ENCODE results near the gene RTN4. TPM values are rescaled to one million over a fixed set of nuclear protein-coding genes. Genes with fewer than 3 reads are reported as not detected.
"Not testable (repeated sequence)": the region's sequence is repeated elsewhere in the genome, so short reads cannot be mapped to it uniquely, and the experiment has no call there.

The RTN4 gene
- total RNA-seq, result 100 to 1,000 TPM; 131 to 519 (median 248) TPM

DNA sequence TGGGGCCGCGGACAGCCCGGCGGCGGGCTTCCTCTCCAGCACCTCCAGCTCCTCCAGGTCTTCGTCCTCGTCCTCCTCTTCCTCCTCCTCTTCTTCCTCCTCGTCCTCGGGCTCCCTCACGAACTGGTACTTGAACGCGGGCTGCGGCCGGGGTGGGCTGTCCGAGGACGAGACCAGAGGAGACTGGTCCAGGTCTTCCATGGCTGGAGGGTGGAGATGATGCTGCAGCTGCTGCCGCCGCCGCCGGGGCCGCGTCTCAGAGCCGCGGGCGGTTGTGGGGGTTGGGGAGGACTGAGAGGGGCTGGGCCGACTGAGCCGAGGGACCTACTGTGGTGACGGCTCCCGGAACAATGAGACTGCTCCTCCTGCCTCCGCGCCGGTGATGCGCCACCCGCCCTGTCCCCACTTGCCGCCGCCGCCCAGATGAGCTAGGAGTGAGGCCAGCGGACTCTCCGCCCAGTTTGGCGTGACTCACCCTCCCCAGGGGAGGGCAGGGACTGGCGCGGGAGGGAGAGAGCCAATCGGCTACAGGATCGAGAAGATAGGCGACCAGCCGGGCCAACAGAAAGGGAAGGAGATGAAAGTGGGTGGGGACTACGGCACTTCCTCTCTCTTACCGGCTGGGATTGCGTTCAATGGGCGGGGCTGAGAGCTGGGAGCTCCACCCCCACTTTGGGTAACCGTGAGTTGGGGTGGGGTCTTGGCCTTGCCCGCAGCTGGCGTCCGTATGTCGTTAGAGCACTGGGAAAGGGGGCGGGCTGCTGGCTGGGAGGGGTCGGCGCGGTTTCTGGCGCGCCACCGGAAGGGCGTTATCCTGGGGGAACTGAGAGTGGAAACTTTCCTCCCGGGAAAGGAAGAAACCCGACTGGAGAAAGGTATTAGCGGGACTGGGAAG lies at the start of gene RTN4:
TSS of gene RTN4 (minus strand) at position 352 of the 895 bp plus-strand sequence. CDS start at position 201, 151 bp downstream.
- Histone ChIP-seq H3K27ac (peak within 1 kb of the TSS; percentile 93 to 94), H3K4me1 (replicated peaks in 1 of 2) (peaks cover 14 to 20% of the 10 kb centered on the region in 2 donors), H3K4me3 (peak within 1 kb of the TSS; percentile 73 to 99 (median 86))
- ATAC-seq (replicated peaks in 6 of 8), result peak; percentile 72 to 89 (median 86)
- in situ Hi-C loops (cut with MboI; ENCODE audit: low pct_unique_long_range_greater_than_20kb in 2 of 9, low sequenced_read_pairs in 9 of 9, unreplicated experiment in 9 of 9), result loop anchor here in 1 of 9 experiments (25.0 kb wide), 1 partner anchor 112 kb away; no protein-coding TSS in a partner anchor
- WGBS, 10 experiments, result 0% methylated on average over 1 to 9 of the region's 66 CpGs; no CpG with 5 or more reads in 6 of the 10 experiments

- H3K4me1 ChIP-seq (replicated peaks in 1 of 2), result peaks cover 29 to 30% of the 10 kb centered on the region in 2 donors
- H3K27ac ChIP-seq, result no peak overlapping the region
- in situ Hi-C loops (cut with MboI; ENCODE audit: low pct_unique_long_range_greater_than_20kb in 2 of 9, low sequenced_read_pairs in 9 of 9, unreplicated experiment in 9 of 9), result no loop called here
- 75 to 95% (median 88%) methylated on average over 1 to 2 of the region's 2 CpGs; no CpG with 5 or more reads in 4 of the 10 experiments for WGBS, 10 experiments
- no peak overlapping the region for H3K4me3 ChIP-seq
- ATAC-seq (replicated peaks in 6 of 8), result no peak
These were observed 49.2 kb upstream of the RTN4 start for GRCh38 chr2:55099493-55099877.

GRCh38 chr2:55097461-55098410 lies 47.5 kb upstream of the RTN4 start:
- WGBS, 10 experiments, result 51 to 88% (median 75%) methylated on average over 2 to 6 of the region's 6 CpGs
- Histone ChIP-seq H3K4me1 (replicated peaks in 1 of 2) (peaks cover 29 to 30% of the 10 kb centered on the region in 2 donors), H3K4me3 (no peak overlapping the region), H3K27ac (peak overlapping the region in 1 of 2 donors; percentile 64)
- in situ Hi-C loops (cut with MboI; ENCODE audit: low pct_unique_long_range_greater_than_20kb in 2 of 9, low sequenced_read_pairs in 9 of 9, unreplicated experiment in 9 of 9), result no loop called here
- peak in 5 of 8 experiments; percentile 63 to 83 (median 75) for ATAC-seq (replicated peaks in 6 of 8)

- no peak overlapping the region for H3K4me3 ChIP-seq
- peaks cover 29 to 30% of the 10 kb centered on the region in 2 donors for H3K4me1 ChIP-seq (replicated peaks in 1 of 2)
- in situ Hi-C loops (cut with MboI; ENCODE audit: low pct_unique_long_range_greater_than_20kb in 2 of 9, low sequenced_read_pairs in 9 of 9, unreplicated experiment in 9 of 9), result no loop called here
- peak in 7 of 8 experiments; percentile 45 to 64 (median 59) for ATAC-seq (replicated peaks in 6 of 8)
- H3K27ac ChIP-seq, result peak overlapping the region in 1 of 2 donors; percentile 64
- 20 to 100% (median 89%) methylated on average over 1 of the region's 1 CpG; no CpG with 5 or more reads in 4 of the 10 experiments for WGBS, 10 experiments
These were observed 46.8 kb upstream of the RTN4 start for GRCh38 chr2:55097082-55097460.

- no peak for ATAC-seq (replicated peaks in 6 of 8)
- Histone ChIP-seq H3K4me1 (replicated peaks in 1 of 2) (peaks cover 29 to 30% of the 10 kb centered on the region in 2 donors), H3K4me3 (no peak overlapping the region), H3K27ac (no peak overlapping the region)
- in situ Hi-C loops (cut with MboI; ENCODE audit: low pct_unique_long_range_greater_than_20kb in 2 of 9, low sequenced_read_pairs in 9 of 9, unreplicated experiment in 9 of 9), result no loop called here
- 67 to 100% (median 89%) methylated on average over 1 to 3 of the region's 3 CpGs; no CpG with 5 or more reads in 1 of the 10 experiments for WGBS, 10 experiments
These were observed 46.3 kb upstream of the RTN4 start for GRCh38 chr2:55096586-55096985.

DNA sequence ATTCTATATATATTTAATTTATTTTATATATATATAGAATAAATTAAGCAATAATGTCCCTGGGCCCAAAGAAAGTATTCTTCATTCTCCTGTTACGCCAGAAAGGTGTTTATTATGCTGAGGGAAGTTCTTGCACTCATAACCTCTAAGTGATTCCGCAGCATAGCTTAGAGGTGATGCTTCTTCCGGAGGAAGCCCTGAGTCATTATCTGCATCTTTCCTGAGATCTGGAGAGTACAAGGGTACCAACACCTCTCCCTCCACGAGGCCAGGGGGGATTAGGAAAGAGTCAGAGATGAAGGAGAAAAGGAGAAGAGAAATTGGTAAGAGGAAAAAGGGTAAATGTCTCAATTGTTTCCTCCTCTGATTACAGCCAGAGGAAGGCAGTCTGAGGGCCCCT lies 43.1 kb upstream of the RTN4 start:
- H3K4me3 ChIP-seq, result no peak overlapping the region
- in situ Hi-C loops (cut with MboI; ENCODE audit: low pct_unique_long_range_greater_than_20kb in 2 of 9, low sequenced_read_pairs in 9 of 9, unreplicated experiment in 9 of 9), result no loop called here
- ATAC-seq (replicated peaks in 6 of 8), result peak in 2 of 8 experiments; percentile 20 to 50
- no peak overlapping the region for H3K27ac ChIP-seq
- peaks cover 14 to 17% of the 10 kb centered on the region in 2 donors for H3K4me1 ChIP-seq (replicated peaks in 1 of 2)
- 20 to 87% (median 77%) methylated on average over 1 to 4 of the region's 4 CpGs; no CpG with 5 or more reads in 1 of the 10 experiments for WGBS, 10 experiments

- peaks cover 5 to 10% of the 10 kb centered on the region in 2 donors for H3K4me1 ChIP-seq (replicated peaks in 1 of 2)
- ATAC-seq (replicated peaks in 6 of 8), result no peak
- H3K4me3 ChIP-seq, result no peak overlapping the region
- WGBS, 10 experiments, result 90 to 100% (median 100%) methylated on average over 1 to 4 of the region's 6 CpGs; no CpG with 5 or more reads in 5 of the 10 experiments
- in situ Hi-C loops (cut with MboI; ENCODE audit: low pct_unique_long_range_greater_than_20kb in 2 of 9, low sequenced_read_pairs in 9 of 9, unreplicated experiment in 9 of 9), result no loop called here
- H3K27ac ChIP-seq, result no peak overlapping the region
These were observed 42.2 kb upstream of the RTN4 start for GRCh38 chr2:55092439-55092838.

- H3K27ac ChIP-seq; in situ Hi-C loops (cut with MboI; ENCODE audit: low pct_unique_long_range_greater_than_20kb in 2 of 9, low sequenced_read_pairs in 9 of 9, unreplicated experiment in 9 of 9); ATAC-seq (replicated peaks in 6 of 8); H3K4me3 ChIP-seq; H3K4me1 ChIP-seq (replicated peaks in 1 of 2): not testable (repeated sequence)
- WGBS, 10 experiments, result 100% methylated on average over 1 of the region's 4 CpGs; no CpG with 5 or more reads in 9 of the 10 experiments
These were observed 41.4 kb upstream of the RTN4 start for GRCh38 chr2:55091681-55092080.

DNA sequence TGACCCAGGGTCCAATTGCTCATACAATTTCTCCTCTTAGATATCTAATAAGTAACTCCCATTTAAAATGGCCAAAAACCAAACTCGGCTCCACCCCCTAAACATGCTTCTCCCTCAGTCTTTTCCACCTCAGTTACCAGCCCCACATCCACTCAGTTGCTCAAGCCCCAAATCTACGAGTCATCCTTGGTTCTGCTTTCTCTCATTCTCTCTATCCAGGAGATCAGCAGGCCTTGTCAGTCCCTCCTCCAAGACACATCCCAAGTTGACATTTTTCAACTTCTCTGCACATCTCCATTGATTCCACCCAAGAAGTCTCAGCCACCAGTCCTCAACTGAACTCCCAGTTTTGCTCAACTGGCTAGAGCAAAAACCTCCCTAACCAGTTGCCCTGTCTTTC lies 40.5 kb upstream of the RTN4 start:
- Histone ChIP-seq H3K27ac (no peak overlapping the region), H3K4me1 (replicated peaks in 1 of 2) (no peaks in the 10 kb centered on the region), H3K4me3 (no peak overlapping the region)
- in situ Hi-C loops (cut with MboI; ENCODE audit: low pct_unique_long_range_greater_than_20kb in 2 of 9, low sequenced_read_pairs in 9 of 9, unreplicated experiment in 9 of 9), result no loop called here
- peak in 1 of 8 experiments; percentile 13 for ATAC-seq (replicated peaks in 6 of 8)
- 14 to 100% (median 89%) methylated on average over 1 to 2 of the region's 2 CpGs; no CpG with 5 or more reads in 3 of the 10 experiments for WGBS, 10 experiments

DNA sequence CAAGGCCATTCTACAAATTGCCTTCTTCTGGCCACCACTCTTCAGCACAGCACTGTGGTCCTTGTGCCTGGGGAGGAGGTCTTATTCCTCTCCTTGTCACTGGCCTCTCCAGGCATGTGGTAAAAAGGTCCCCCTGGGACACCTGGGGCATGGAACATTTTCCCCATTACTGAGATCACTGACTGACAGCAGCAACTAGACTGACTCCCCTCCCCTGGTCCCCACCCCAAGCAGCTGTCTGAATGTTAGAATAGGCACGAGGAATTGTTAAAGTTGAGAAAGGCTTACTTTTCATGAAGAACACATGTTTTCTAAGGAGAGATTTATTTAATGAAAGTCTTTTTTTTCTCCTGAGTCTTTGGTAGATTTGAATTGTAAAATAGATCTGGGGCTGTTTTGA lies 39.5 kb upstream of the RTN4 start:
- ATAC-seq (replicated peaks in 6 of 8), result peak in 2 of 8 experiments; percentile 23 to 76
- H3K4me1 ChIP-seq (replicated peaks in 1 of 2), result no peaks in the 10 kb centered on the region
- WGBS, 10 experiments, result 0 to 100% (median 67%) methylated on average over 1 of the region's 1 CpG; no CpG with 5 or more reads in 7 of the 10 experiments
- in situ Hi-C loops (cut with MboI; ENCODE audit: low pct_unique_long_range_greater_than_20kb in 2 of 9, low sequenced_read_pairs in 9 of 9, unreplicated experiment in 9 of 9), result no loop called here
- no peak overlapping the region for H3K4me3 ChIP-seq
- H3K27ac ChIP-seq, result no peak overlapping the region

DNA sequence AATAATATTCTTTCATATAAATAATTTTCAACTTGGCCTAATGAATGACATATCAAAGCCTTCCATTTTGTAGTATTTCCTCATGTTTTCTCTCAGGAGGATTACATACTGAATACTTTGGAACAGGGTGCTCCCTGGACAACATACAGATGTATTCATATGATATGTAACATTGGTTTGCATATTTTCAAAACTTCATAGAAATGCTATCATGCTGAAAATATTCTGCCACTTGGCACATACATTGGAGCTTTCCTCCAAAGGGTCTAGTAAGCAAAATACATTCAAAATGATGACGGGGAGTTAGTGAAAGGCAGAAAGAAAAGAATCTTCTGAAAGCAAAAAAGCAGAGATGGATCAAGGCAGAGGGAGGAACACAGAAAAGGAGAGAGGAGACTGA lies 38.1 kb upstream of the RTN4 start:
- in situ Hi-C loops (cut with MboI; ENCODE audit: low pct_unique_long_range_greater_than_20kb in 2 of 9, low sequenced_read_pairs in 9 of 9, unreplicated experiment in 9 of 9), result no loop called here
- ATAC-seq (replicated peaks in 6 of 8), result peak in 1 of 8 experiments; percentile 50
- H3K4me1 ChIP-seq (replicated peaks in 1 of 2), result no peaks in the 10 kb centered on the region
- no peak overlapping the region for H3K27ac ChIP-seq
- H3K4me3 ChIP-seq, result no peak overlapping the region
- WGBS, 10 experiments, result 43 to 100% (median 93%) methylated on average over 1 of the region's 1 CpG; no CpG with 5 or more reads in 2 of the 10 experiments

DNA sequence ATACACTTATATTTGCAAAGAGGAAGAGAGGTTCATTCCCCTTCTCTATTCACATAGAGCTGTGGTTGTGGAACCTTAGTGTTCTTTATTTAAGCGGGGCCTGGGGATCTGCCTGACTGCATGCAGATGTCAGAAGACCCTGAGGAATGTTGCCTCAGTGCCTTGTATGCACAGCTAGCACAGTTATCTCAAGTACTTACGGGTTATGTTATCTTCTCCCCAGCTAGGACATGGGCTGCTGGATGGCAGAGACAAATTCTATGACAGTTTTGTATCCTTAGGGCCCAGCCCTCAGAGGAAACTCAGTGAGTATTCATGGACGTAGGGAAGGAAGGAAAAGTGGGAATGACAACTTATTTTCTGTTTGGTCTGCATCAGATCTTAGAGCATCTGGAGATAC lies 37.7 kb upstream of the RTN4 start:
- in situ Hi-C loops (cut with MboI; ENCODE audit: low pct_unique_long_range_greater_than_20kb in 2 of 9, low sequenced_read_pairs in 9 of 9, unreplicated experiment in 9 of 9), result no loop called here
- peak in 1 of 8 experiments; percentile 33 for ATAC-seq (replicated peaks in 6 of 8)
- Histone ChIP-seq H3K4me1 (replicated peaks in 1 of 2) (no peaks in the 10 kb centered on the region), H3K27ac (no peak overlapping the region), H3K4me3 (no peak overlapping the region)
- WGBS, 10 experiments, result 17 to 100% (median 86%) methylated on average over 1 to 3 of the region's 3 CpGs

Data from motor neuron (in vitro differentiated cells).